Panc1 (cell line): ENCODE data around the gene ASB1.

Experiments
- CTCF ChIP-seq: fragments of 450-650 bp; IDR thresholded peaks from 2 replicates; pipeline ENCODE4 v1.5.1; 2017; ENCODE audit warnings: mild to moderate bottlenecking
- POLR2AphosphoS5 ChIP-seq: IDR thresholded peaks from 2 replicates; pipeline ENCODE4 v1.6.1; 2012; ENCODE audit warnings: mild to moderate bottlenecking, low read depth, low read length, moderate library complexity
- SIN3A ChIP-seq: IDR thresholded peaks from 2 replicates; pipeline ENCODE4 v1.6.1; 2012; ENCODE audit warnings: low read depth, mild to moderate bottlenecking, low read length, moderate library complexity, borderline replicate concordance; ENCODE audit not compliant: insufficient read depth
- TCF7L2 ChIP-seq: IDR thresholded peaks from 2 replicates; pipeline ENCODE4 v1.6.1; 2011; ENCODE audit warnings: mild to moderate bottlenecking, low read depth, low read length, inconsistent platforms
- TF ChIP-seq, protein P1 (sequence below), 2 experiments: IDR thresholded peaks; 2 replicates each; pipeline ENCODE4 v1.6.1; 2011 to 2012; ENCODE audit warnings: low read depth in 2 of 2, control low read depth in 1 of 2, low read length in 1 of 2, mild to moderate bottlenecking in 1 of 2, moderate library complexity in 1 of 2; ENCODE audit not compliant: insufficient read depth in 1 of 2

- TF ChIP-seq POLR2AphosphoS5 = no peak
- TF ChIP-seq CTCF = no peak
- TF ChIP-seq TCF7L2 = no peak
- TF ChIP-seq, protein P1, sequence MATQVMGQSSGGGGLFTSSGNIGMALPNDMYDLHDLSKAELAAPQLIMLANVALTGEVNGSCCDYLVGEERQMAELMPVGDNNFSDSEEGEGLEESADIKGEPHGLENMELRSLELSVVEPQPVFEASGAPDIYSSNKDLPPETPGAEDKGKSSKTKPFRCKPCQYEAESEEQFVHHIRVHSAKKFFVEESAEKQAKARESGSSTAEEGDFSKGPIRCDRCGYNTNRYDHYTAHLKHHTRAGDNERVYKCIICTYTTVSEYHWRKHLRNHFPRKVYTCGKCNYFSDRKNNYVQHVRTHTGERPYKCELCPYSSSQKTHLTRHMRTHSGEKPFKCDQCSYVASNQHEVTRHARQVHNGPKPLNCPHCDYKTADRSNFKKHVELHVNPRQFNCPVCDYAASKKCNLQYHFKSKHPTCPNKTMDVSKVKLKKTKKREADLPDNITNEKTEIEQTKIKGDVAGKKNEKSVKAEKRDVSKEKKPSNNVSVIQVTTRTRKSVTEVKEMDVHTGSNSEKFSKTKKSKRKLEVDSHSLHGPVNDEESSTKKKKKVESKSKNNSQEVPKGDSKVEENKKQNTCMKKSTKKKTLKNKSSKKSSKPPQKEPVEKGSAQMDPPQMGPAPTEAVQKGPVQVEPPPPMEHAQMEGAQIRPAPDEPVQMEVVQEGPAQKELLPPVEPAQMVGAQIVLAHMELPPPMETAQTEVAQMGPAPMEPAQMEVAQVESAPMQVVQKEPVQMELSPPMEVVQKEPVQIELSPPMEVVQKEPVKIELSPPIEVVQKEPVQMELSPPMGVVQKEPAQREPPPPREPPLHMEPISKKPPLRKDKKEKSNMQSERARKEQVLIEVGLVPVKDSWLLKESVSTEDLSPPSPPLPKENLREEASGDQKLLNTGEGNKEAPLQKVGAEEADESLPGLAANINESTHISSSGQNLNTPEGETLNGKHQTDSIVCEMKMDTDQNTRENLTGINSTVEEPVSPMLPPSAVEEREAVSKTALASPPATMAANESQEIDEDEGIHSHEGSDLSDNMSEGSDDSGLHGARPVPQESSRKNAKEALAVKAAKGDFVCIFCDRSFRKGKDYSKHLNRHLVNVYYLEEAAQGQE (IDR thresholded peaks at IDR 0.05; ENCODE audit: insufficient read depth in 1 of 2, low read depth in 2 of 2, low read length in 1 of 2) = no peak
- no peak for TF ChIP-seq SIN3A
Observed at GRCh38 chr2:238420442-238420841, 6.3 kb upstream of the ASB1 start.
